ENCODE results near the gene VASN.

DNA sequence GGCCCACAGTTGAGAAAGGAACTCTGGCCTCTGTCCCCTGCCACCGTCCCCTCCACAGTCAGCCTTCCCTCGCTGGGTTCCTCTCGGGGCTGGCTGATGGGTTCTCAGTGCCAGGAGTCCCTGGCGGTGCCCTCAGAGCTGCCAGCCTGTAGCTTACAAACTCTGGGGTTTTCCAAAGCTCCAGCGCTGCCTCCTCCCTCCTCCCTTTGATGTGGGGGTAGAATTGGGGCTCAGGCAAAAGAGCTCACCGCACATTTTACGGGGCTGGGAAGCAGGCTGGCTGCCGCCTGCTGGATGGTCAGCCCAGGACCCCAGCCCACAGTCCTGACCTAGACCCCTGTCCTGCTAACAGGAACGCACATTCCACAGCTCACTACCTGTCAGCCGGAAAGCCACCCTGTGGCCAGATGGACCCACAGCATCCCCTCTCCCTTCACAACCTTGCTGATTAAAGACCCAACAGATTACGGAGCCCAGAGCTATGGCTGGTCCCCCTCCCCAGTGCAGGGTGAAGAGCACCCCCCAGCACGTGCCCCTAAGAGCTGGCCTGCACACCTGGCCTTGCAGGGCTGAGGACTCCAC is 6.0 kb downstream of the VASN start:
- TF ChIP-seq, protein P1, sequence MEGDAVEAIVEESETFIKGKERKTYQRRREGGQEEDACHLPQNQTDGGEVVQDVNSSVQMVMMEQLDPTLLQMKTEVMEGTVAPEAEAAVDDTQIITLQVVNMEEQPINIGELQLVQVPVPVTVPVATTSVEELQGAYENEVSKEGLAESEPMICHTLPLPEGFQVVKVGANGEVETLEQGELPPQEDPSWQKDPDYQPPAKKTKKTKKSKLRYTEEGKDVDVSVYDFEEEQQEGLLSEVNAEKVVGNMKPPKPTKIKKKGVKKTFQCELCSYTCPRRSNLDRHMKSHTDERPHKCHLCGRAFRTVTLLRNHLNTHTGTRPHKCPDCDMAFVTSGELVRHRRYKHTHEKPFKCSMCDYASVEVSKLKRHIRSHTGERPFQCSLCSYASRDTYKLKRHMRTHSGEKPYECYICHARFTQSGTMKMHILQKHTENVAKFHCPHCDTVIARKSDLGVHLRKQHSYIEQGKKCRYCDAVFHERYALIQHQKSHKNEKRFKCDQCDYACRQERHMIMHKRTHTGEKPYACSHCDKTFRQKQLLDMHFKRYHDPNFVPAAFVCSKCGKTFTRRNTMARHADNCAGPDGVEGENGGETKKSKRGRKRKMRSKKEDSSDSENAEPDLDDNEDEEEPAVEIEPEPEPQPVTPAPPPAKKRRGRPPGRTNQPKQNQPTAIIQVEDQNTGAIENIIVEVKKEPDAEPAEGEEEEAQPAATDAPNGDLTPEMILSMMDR (conservative IDR thresholded peaks at IDR 0.05; ENCODE audit: low read depth, low read length) = 0 out of 2 replicates have a peak, but pooled peaks have one; percentile 21
- no peak for TF ChIP-seq EZH2 (IDR thresholded peaks at IDR 0.05; ENCODE audit: borderline replicate concordance, low read depth, low read length, poor library complexity, severe bottlenecking)

All from A673 (cell line).